ENCODE measurements around the gene DAO. TPM values are rescaled to one million over a fixed set of nuclear protein-coding genes. Genes with fewer than 3 reads are reported as not detected.

The DAO gene
- total RNA-seq, 1 donor from 2014 or later = not detected

DNA sequence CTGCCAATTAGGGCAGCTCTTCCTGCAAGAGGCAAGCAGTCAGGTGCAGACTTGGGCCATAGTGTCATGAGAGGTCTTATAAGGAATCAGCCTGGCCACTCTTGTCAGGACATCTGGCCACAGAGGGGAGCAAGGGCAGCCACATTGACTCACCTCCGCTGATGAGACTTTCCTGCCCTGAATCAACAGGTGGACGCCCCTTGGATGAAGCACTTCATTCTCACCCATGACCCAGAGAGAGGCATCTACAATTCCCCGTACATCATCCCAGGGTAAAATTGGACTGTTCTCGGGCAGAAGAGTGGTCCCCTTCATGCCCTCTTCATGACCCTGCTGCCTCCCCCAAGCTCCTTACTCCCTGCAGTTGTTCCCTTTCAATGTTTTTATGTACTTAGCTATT, 16.9 kb downstream of the DAO start:
- H3K4me1 Mint-ChIP-seq (ENCODE audit: unreplicated experiment) = no peaks in the 10 kb centered on the region
- H3K9me3 Mint-ChIP-seq = no peaks in the 10 kb centered on the region
- no peak overlapping the region for H3K4me3 Mint-ChIP-seq
- TF ChIP-seq, protein P1, sequence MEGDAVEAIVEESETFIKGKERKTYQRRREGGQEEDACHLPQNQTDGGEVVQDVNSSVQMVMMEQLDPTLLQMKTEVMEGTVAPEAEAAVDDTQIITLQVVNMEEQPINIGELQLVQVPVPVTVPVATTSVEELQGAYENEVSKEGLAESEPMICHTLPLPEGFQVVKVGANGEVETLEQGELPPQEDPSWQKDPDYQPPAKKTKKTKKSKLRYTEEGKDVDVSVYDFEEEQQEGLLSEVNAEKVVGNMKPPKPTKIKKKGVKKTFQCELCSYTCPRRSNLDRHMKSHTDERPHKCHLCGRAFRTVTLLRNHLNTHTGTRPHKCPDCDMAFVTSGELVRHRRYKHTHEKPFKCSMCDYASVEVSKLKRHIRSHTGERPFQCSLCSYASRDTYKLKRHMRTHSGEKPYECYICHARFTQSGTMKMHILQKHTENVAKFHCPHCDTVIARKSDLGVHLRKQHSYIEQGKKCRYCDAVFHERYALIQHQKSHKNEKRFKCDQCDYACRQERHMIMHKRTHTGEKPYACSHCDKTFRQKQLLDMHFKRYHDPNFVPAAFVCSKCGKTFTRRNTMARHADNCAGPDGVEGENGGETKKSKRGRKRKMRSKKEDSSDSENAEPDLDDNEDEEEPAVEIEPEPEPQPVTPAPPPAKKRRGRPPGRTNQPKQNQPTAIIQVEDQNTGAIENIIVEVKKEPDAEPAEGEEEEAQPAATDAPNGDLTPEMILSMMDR (conservative IDR thresholded peaks at IDR 0.05) = no peak
- H3K27ac Mint-ChIP-seq = no peak overlapping the region
- H3K36me3 Mint-ChIP-seq = no peaks in the 10 kb centered on the region
- peaks cover 18% of the 10 kb centered on the region for H3K27me3 Mint-ChIP-seq
- DNase-seq (ENCODE audit: extremely low spot score, unreplicated experiment) = no peak

DNA sequence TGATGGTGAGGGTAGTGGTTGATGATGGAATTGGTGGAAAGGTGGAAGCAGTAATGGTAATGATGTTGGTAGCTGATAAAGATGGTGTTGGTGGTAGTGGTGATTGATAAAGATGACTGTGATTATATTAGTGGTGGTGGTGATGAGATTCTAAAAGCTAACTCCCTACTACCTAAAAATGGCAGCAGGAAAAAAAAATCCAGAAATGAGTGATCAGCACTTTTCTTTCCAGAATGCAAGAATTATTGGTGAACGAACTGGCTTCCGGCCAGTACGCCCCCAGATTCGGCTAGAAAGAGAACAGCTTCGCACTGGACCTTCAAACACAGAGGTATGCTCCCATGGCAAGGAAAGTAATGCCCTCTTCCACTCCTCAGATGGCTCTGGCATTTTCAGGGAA, 19.3 kb downstream of the DAO start:
- Mint-ChIP-seq H3K9me3 (no peaks in the 10 kb centered on the region), H3K4me1 (ENCODE audit: unreplicated experiment) (no peaks in the 10 kb centered on the region), H3K27me3 (peaks cover 15% of the 10 kb centered on the region), H3K4me3 (no peak overlapping the region), H3K27ac (no peak overlapping the region), H3K36me3 (no peaks in the 10 kb centered on the region)
- TF ChIP-seq, protein P1 (conservative IDR thresholded peaks at IDR 0.05) = no peak
- no peak for DNase-seq (ENCODE audit: extremely low spot score, unreplicated experiment)

DNA sequence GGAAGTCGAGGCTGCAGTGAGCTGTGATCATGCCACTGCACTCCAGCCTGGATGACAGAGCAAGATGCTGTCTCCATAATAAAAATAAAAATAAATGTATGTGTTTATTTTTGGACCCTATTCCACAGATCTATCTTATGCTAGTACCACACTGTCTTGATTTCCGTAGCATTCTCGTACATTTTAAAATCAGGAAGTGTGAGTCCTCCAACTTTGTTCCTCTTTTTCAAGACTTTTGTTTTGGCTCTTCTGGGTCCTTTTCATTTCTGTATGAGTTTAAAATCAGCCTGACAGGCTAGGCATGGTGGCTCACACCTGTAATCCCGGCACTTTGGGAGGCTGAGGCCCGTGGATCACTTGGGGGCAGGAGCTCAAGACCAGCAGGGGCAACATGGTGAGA, 25.8 kb downstream of the DAO start:
- Mint-ChIP-seq H3K4me3 (no peak overlapping the region), H3K4me1 (ENCODE audit: unreplicated experiment) (peaks cover 8% of the 10 kb centered on the region), H3K36me3 (no peaks in the 10 kb centered on the region), H3K27me3 (peaks cover 9% of the 10 kb centered on the region), H3K9me3 (peaks cover 6% of the 10 kb centered on the region), H3K27ac (peak overlapping the region; percentile 59)
- DNase-seq (ENCODE audit: extremely low spot score, unreplicated experiment) = no peak
- TF ChIP-seq, protein P1 (conservative IDR thresholded peaks at IDR 0.05) = no peak

DNA sequence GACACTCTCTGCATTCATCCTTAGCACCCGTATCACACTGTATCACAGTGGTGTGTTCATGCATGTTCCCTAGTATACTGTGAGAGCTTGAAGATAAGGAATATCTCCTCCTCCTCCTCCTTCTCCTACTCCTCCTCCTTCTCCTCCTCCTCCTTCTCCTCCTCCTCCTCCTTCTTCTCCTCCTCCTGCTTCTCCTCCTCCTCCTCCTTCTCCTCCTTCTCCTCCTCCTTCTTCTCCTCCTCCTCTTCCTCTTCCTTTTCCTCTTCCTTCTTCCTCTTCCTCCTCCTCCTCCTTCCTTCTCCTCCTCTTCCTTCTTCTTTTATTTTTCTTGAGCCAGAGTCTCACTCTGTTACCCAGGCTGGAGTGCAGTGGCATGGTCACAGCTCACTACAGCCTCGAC, 27.1 kb downstream of the DAO start:
- Mint-ChIP-seq H3K4me1 (ENCODE audit: unreplicated experiment) (peaks cover 9% of the 10 kb centered on the region), H3K27me3 (peaks cover 9% of the 10 kb centered on the region), H3K36me3 (no peaks in the 10 kb centered on the region), H3K4me3 (no peak overlapping the region), H3K9me3 (peaks cover 7% of the 10 kb centered on the region), H3K27ac (peak overlapping the region; percentile 97)
- TF ChIP-seq, protein P1 (conservative IDR thresholded peaks at IDR 0.05) = no peak
- DNase-seq (ENCODE audit: extremely low spot score, unreplicated experiment) = no peak

DNA sequence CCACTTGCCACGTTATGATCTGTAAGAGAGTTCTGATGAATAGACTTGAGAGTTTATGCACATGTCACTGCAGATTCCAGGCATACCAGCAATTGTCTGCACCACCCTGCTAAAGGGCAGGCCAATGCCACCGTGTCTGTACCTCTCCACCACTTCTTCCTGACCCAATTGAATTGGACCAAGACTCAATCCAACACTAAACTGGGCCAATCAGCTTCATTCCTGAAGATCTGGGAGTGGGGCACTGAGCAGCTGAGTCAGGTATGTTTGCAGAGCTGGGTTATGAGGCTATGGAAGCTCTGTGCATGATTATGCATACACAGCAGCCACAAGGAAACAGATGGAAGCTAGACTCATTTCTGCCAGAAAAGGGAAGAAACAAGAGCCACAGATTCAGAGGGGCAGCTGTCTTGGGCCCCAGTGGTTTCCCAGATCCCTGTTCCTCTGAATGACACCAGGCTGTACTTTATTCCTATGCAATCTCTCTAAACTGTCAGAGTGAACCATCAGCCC, 28.0 kb downstream of the DAO start:
- no peaks in the 10 kb centered on the region for H3K36me3 Mint-ChIP-seq
- DNase-seq (ENCODE audit: extremely low spot score, unreplicated experiment) = no peak
- H3K4me1 Mint-ChIP-seq (ENCODE audit: unreplicated experiment) = peaks cover 11% of the 10 kb centered on the region
- peak overlapping the region; percentile 74 for H3K4me3 Mint-ChIP-seq
- H3K27me3 Mint-ChIP-seq = peaks cover 9% of the 10 kb centered on the region
- peaks cover 11% of the 10 kb centered on the region for H3K9me3 Mint-ChIP-seq
- H3K27ac Mint-ChIP-seq = peak overlapping the region; percentile 97
- TF ChIP-seq, protein P1 (conservative IDR thresholded peaks at IDR 0.05) = no peak

DNA sequence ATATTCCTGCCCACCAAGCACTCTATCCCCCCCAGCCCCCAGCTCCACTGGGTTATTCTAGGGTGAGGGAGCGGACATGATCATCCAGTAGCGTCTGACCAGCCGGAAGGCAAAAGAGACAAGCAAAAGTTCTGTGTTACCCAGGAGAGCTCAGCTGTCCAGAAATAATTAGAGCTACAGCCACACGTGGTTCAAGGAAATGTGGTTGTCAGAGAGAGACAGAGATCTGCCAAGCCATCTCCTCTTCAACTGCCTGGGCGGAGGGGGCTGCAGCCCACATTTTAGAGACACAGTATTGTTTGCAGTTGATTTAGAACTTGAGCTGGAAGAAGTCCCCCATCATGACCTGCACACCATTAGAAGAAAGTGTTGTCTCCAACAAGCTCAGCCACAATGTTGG, 30.4 kb downstream of the DAO start:
- TF ChIP-seq, protein P1 (conservative IDR thresholded peaks at IDR 0.05) = no peak
- H3K27me3 Mint-ChIP-seq = peaks cover 9% of the 10 kb centered on the region
- peaks cover 11% of the 10 kb centered on the region for H3K4me1 Mint-ChIP-seq (ENCODE audit: unreplicated experiment)
- H3K27ac Mint-ChIP-seq = no peak overlapping the region
- H3K36me3 Mint-ChIP-seq = no peaks in the 10 kb centered on the region
- H3K4me3 Mint-ChIP-seq = no peak overlapping the region
- no peak for DNase-seq (ENCODE audit: extremely low spot score, unreplicated experiment)
- H3K9me3 Mint-ChIP-seq = peaks cover 11% of the 10 kb centered on the region

Measured in type B pancreatic cell (in vitro differentiated cells).